ENCODE measurements around the gene GRM7. TPM values are rescaled to one million over a fixed set of nuclear protein-coding genes. Genes with fewer than 3 reads are reported as not detected.

The GRM7 gene
- total and polyA plus RNA-seq, 2 experiments from 2014 or later = 0.40 TPM; not detected in 1

DNA sequence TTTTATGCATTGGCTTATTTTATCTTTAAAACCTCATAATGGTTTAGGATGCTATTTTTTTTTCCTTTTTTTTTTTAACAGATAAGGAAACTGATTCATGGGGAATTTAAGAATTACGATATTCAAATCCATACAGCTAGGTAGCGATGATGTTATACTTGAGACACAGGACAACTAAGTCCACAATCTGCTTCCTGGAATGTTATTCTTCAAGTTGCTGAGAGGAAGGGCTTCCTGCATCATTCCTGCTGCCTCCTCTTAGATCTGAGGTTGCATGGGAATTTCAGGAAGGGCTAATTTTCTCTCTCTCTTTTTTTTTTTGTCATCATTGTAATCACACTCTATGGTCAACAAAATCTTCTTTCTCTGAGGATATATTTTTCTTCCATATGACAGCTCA lies 595.5 kb downstream of the GRM7 start:
- no peak overlapping the region for H3K4me3 ChIP-seq
- H3K9me3 Mint-ChIP-seq = no peaks in the 10 kb centered on the region
- no peak overlapping the region for H3K27ac Mint-ChIP-seq
- no peaks in the 10 kb centered on the region for H3K36me3 Mint-ChIP-seq (ENCODE audit: low read depth)
- no peak overlapping the region for H3K4me2 ChIP-seq
- H4K20me1 ChIP-seq (replicated peaks; ENCODE audit: insufficient read depth) = no peaks in the 10 kb centered on the region
- TF ChIP-seq EZH2phosphoT487 (IDR thresholded peaks at IDR 0.05; ENCODE audit: unreplicated experiment) (no peak), EZH2 (IDR thresholded peaks at IDR 0.05; ENCODE audit: low read depth, unreplicated experiment) (no peak), NANOG (IDR thresholded peaks at IDR 0.05; ENCODE audit: borderline replicate concordance) (no peak), ZNF331 (CRISPR knock-in tag; IDR thresholded peaks at IDR 0.05; ENCODE audit: low read depth) (no peak), STAT1 (IDR thresholded peaks at IDR 0.05; ENCODE audit: unreplicated experiment) (no peak), JUNB (IDR thresholded peaks at IDR 0.05; ENCODE audit: unreplicated experiment) (no peak), ZNF114 (CRISPR knock-in tag; IDR thresholded peaks at IDR 0.05) (no peak), POLR2AphosphoS5 (IDR thresholded peaks at IDR 0.05; ENCODE audit: low read depth) (no peak), CREB1 (CRISPR knock-in tag; IDR thresholded peaks at IDR 0.05; ENCODE audit: low read depth) (no peak)
- TF ChIP-seq, protein P1, sequence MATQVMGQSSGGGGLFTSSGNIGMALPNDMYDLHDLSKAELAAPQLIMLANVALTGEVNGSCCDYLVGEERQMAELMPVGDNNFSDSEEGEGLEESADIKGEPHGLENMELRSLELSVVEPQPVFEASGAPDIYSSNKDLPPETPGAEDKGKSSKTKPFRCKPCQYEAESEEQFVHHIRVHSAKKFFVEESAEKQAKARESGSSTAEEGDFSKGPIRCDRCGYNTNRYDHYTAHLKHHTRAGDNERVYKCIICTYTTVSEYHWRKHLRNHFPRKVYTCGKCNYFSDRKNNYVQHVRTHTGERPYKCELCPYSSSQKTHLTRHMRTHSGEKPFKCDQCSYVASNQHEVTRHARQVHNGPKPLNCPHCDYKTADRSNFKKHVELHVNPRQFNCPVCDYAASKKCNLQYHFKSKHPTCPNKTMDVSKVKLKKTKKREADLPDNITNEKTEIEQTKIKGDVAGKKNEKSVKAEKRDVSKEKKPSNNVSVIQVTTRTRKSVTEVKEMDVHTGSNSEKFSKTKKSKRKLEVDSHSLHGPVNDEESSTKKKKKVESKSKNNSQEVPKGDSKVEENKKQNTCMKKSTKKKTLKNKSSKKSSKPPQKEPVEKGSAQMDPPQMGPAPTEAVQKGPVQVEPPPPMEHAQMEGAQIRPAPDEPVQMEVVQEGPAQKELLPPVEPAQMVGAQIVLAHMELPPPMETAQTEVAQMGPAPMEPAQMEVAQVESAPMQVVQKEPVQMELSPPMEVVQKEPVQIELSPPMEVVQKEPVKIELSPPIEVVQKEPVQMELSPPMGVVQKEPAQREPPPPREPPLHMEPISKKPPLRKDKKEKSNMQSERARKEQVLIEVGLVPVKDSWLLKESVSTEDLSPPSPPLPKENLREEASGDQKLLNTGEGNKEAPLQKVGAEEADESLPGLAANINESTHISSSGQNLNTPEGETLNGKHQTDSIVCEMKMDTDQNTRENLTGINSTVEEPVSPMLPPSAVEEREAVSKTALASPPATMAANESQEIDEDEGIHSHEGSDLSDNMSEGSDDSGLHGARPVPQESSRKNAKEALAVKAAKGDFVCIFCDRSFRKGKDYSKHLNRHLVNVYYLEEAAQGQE (IDR thresholded peaks at IDR 0.05; ENCODE audit: unreplicated experiment) = no peak
- TF ChIP-seq, protein P2, sequence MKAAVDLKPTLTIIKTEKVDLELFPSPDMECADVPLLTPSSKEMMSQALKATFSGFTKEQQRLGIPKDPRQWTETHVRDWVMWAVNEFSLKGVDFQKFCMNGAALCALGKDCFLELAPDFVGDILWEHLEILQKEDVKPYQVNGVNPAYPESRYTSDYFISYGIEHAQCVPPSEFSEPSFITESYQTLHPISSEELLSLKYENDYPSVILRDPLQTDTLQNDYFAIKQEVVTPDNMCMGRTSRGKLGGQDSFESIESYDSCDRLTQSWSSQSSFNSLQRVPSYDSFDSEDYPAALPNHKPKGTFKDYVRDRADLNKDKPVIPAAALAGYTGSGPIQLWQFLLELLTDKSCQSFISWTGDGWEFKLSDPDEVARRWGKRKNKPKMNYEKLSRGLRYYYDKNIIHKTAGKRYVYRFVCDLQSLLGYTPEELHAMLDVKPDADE (IDR thresholded peaks at IDR 0.05) = no peak
- TF ChIP-seq, protein P3, sequence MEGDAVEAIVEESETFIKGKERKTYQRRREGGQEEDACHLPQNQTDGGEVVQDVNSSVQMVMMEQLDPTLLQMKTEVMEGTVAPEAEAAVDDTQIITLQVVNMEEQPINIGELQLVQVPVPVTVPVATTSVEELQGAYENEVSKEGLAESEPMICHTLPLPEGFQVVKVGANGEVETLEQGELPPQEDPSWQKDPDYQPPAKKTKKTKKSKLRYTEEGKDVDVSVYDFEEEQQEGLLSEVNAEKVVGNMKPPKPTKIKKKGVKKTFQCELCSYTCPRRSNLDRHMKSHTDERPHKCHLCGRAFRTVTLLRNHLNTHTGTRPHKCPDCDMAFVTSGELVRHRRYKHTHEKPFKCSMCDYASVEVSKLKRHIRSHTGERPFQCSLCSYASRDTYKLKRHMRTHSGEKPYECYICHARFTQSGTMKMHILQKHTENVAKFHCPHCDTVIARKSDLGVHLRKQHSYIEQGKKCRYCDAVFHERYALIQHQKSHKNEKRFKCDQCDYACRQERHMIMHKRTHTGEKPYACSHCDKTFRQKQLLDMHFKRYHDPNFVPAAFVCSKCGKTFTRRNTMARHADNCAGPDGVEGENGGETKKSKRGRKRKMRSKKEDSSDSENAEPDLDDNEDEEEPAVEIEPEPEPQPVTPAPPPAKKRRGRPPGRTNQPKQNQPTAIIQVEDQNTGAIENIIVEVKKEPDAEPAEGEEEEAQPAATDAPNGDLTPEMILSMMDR (conservative IDR thresholded peaks at IDR 0.05; ENCODE audit: low read depth in 2 of 2) = no peak
- TF ChIP-seq, protein P4, sequence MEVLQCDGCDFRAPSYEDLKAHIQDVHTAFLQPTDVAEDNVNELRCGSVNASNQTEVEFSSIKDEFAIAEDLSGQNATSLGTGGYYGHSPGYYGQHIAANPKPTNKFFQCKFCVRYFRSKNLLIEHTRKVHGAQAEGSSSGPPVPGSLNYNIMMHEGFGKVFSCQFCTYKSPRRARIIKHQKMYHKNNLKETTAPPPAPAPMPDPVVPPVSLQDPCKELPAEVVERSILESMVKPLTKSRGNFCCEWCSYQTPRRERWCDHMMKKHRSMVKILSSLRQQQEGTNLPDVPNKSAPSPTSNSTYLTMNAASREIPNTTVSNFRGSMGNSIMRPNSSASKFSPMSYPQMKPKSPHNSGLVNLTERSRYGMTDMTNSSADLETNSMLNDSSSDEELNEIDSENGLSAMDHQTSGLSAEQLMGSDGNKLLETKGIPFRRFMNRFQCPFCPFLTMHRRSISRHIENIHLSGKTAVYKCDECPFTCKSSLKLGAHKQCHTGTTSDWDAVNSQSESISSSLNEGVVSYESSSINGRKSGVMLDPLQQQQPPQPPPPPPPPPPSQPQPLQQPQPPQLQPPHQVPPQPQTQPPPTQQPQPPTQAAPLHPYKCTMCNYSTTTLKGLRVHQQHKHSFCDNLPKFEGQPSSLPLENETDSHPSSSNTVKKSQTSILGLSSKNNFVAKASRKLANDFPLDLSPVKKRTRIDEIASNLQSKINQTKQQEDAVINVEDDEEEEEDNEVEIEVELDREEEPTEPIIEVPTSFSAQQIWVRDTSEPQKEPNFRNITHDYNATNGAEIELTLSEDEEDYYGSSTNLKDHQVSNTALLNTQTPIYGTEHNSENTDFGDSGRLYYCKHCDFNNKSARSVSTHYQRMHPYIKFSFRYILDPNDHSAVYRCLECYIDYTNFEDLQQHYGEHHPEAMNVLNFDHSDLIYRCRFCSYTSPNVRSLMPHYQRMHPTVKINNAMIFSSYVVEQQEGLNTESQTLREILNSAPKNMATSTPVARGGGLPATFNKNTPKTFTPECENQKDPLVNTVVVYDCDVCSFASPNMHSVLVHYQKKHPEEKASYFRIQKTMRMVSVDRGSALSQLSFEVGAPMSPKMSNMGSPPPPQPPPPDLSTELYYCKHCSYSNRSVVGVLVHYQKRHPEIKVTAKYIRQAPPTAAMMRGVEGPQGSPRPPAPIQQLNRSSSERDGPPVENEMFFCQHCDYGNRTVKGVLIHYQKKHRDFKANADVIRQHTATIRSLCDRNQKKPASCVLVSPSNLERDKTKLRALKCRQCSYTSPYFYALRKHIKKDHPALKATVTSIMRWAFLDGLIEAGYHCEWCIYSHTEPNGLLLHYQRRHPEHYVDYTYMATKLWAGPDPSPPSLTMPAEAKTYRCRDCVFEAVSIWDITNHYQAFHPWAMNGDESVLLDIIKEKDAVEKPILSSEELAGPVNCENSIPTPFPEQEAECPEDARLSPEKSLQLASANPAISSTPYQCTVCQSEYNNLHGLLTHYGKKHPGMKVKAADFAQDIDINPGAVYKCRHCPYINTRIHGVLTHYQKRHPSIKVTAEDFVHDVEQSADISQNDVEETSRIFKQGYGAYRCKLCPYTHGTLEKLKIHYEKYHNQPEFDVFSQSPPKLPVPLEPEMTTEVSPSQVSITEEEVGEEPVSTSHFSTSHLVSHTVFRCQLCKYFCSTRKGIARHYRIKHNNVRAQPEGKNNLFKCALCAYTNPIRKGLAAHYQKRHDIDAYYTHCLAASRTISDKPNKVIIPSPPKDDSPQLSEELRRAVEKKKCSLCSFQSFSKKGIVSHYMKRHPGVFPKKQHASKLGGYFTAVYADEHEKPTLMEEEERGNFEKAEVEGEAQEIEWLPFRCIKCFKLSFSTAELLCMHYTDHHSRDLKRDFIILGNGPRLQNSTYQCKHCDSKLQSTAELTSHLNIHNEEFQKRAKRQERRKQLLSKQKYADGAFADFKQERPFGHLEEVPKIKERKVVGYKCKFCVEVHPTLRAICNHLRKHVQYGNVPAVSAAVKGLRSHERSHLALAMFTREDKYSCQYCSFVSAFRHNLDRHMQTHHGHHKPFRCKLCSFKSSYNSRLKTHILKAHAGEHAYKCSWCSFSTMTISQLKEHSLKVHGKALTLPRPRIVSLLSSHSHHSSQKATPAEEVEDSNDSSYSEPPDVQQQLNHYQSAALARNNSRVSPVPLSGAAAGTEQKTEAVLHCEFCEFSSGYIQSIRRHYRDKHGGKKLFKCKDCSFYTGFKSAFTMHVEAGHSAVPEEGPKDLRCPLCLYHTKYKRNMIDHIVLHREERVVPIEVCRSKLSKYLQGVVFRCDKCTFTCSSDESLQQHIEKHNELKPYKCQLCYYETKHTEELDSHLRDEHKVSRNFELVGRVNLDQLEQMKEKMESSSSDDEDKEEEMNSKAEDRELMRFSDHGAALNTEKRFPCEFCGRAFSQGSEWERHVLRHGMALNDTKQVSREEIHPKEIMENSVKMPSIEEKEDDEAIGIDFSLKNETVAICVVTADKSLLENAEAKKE (CRISPR knock-in tag; IDR thresholded peaks at IDR 0.05) = no peak
- H3K4me1 Mint-ChIP-seq = no peaks in the 10 kb centered on the region
- H3F3A ChIP-seq (replicated peaks; ENCODE audit: low read depth) = no peaks in the 10 kb centered on the region
- H3K27me3 Mint-ChIP-seq (ENCODE audit: insufficient read depth, low read depth, poor library complexity) = no peaks in the 10 kb centered on the region
- H3K4me1 ChIP-seq (ENCODE audit: insufficient read depth) = no peaks in the 10 kb centered on the region
- no peaks in the 10 kb centered on the region for H3K27me3 ChIP-seq (ENCODE audit: insufficient read depth)
- ATAC-seq (no peak), DNase-seq (ENCODE audit: low spot score) (no peak)
- no peak overlapping the region for H3K4me3 Mint-ChIP-seq
- no peaks in the 10 kb centered on the region; the same call in 1 of the 2 replicates for H3K9me2 ChIP-seq (ENCODE audit: insufficient read depth)
- no peaks in the 10 kb centered on the region for H3K79me2 ChIP-seq (replicated peaks; ENCODE audit: insufficient read depth)
- no peak overlapping the region for H3K27ac ChIP-seq (ENCODE audit: low read depth)
- no peaks in the 10 kb centered on the region for H3K36me3 ChIP-seq (ENCODE audit: insufficient read depth)
- H2AFZ ChIP-seq = no peak overlapping the region
